ENCODE results near the gene MRPL1. TPM values are rescaled to one million over a fixed set of nuclear protein-coding genes. Genes with fewer than 3 reads are reported as not detected.

Gene MRPL1
- total and polyA plus RNA-seq, 9 of the 15 experiments (the other 6 are each of a cell fraction or from before 2014, with no cell fraction given) = 38.4 to 75.7 (median 63.7) TPM

- 15% methylated on average over 2 of the region's 2 CpGs for WGBS (ENCODE audit: insufficient coverage, low coverage, missing lambda C conversion rate)
- no peak for FAIRE-seq
- 0 out of 5 replicates have a peak, but pooled peaks cover 0 to 2% of the 10 kb centered on the region in 2 experiments for H3K4me1 ChIP-seq (replicated peaks in 1 of 2; ENCODE audit: control insufficient read depth in 2 of 2, insufficient read depth in 2 of 2, low read length in 2 of 2)
- TF ChIP-seq BRF2 (IDR thresholded peaks at IDR 0.05; ENCODE audit: borderline replicate concordance, insufficient read depth, insufficient read length) (no peak), CEBPG (CRISPR knock-in tag; IDR thresholded peaks at IDR 0.05) (no peak), CEBPG (tag; conservative IDR thresholded peaks at IDR 0.05 in 1 of 2, IDR thresholded peaks at IDR 0.05 in 1 of 2) (no peak), ZSCAN32 (CRISPR knock-in tag; IDR thresholded peaks at IDR 0.05) (no peak), BMI1 (IDR thresholded peaks at IDR 0.05; ENCODE audit: low read length) (no peak), ZNF436 (CRISPR knock-in tag; IDR thresholded peaks at IDR 0.05) (no peak), MEF2A (IDR thresholded peaks at IDR 0.05; ENCODE audit: control insufficient read depth, low read depth, low read length) (no peak), FOS (IDR thresholded peaks at IDR 0.05; ENCODE audit: extremely low read depth, insufficient read length) (no peak)
- TF ChIP-seq, protein P1, sequence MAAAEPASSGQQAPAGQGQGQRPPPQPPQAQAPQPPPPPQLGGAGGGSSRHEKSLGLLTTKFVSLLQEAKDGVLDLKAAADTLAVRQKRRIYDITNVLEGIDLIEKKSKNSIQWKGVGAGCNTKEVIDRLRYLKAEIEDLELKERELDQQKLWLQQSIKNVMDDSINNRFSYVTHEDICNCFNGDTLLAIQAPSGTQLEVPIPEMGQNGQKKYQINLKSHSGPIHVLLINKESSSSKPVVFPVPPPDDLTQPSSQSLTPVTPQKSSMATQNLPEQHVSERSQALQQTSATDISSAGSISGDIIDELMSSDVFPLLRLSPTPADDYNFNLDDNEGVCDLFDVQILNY (CRISPR knock-in tag; IDR thresholded peaks at IDR 0.05) = no peak
- TF ChIP-seq, protein P2, sequence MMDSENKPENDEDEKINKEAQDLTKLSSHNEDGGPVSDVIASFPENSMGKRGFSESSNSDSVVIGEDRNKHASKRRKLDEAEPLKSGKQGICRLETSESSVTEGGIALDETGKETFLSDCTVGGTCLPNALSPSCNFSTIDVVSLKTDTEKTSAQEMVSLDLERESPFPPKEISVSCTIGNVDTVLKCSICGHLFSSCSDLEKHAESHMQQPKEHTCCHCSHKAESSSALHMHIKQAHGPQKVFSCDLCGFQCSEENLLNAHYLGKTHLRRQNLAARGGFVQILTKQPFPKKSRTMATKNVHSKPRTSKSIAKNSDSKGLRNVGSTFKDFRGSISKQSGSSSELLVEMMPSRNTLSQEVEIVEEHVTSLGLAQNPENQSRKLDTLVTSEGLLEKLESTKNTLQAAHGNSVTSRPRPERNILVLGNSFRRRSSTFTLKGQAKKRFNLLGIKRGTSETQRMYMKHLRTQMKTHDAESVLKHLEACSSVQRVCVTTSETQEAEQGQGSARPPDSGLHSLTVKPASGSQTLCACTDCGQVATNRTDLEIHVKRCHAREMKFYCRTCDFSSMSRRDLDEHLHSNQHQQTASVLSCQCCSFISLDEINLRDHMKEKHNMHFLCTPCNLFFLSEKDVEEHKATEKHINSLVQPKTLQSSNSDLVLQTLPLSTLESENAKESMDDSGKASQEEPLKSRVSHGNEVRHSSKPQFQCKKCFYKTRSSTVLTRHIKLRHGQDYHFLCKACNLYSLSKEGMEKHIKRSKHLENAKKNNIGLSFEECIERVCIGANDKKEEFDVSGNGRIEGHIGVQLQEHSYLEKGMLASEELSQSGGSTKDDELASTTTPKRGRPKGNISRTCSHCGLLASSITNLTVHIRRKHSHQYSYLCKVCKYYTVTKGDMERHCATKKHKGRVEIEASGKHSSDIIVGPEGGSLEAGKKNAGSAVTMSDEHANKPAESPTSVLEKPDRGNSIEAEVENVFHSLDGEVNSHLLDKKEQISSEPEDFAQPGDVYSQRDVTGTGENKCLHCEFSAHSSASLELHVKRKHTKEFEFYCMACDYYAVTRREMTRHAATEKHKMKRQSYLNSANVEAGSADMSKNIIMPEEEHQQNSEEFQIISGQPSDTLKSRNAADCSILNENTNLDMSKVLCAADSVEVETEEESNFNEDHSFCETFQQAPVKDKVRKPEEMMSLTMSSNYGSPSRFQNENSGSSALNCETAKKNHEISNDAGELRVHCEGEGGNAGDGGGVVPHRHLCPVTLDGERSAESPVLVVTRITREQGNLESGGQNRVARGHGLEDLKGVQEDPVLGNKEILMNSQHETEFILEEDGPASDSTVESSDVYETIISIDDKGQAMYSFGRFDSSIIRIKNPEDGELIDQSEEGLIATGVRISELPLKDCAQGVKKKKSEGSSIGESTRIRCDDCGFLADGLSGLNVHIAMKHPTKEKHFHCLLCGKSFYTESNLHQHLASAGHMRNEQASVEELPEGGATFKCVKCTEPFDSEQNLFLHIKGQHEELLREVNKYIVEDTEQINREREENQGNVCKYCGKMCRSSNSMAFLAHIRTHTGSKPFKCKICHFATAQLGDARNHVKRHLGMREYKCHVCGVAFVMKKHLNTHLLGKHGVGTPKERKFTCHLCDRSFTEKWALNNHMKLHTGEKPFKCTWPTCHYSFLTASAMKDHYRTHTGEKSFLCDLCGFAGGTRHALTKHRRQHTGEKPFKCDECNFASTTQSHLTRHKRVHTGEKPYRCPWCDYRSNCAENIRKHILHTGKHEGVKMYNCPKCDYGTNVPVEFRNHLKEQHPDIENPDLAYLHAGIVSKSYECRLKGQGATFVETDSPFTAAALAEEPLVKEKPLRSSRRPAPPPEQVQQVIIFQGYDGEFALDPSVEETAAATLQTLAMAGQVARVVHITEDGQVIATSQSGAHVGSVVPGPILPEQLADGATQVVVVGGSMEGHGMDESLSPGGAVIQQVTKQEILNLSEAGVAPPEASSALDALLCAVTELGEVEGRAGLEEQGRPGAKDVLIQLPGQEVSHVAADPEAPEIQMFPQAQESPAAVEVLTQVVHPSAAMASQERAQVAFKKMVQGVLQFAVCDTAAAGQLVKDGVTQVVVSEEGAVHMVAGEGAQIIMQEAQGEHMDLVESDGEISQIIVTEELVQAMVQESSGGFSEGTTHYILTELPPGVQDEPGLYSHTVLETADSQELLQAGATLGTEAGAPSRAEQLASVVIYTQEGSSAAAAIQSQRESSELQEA (IDR thresholded peaks at IDR 0.05; ENCODE audit: low read depth) = no peak
- in situ Hi-C loops (cut with MboI) (loop anchor here (10.0 kb wide), 1 partner anchor 526 kb away; no protein-coding TSS in a partner anchor), intact Hi-C loops (cut with micrococcal nuclease) (loop anchor here (2.0 to 10.0 kb wide), 3 partner anchors 97 to 986 kb away; partner anchors contain the start of gene MRPL1)
- no peaks in the 10 kb centered on the region for H3K9me3 ChIP-seq (replicated peaks; ENCODE audit: control insufficient read depth, insufficient read depth, low read depth, low read length)
- CTCF ChIA-PET (ENCODE audit: low intra/inter-chr PET ratio) = interaction anchor here (0.7 kb wide), 1 partner anchor 558 kb away, joined by 5 read pairs; no protein-coding TSS in a partner anchor
- no peaks in the 10 kb centered on the region for H3K9me1 ChIP-seq (ENCODE audit: control insufficient read depth, insufficient read depth, low read length)
- BruUV-seq (replicated peaks) = no TSS peak
- ATAC-seq = no peak
- POLR2A ChIA-PET = no interaction called here
- DNase-seq (ENCODE audit: extremely low read depth in 1 of 4, low spot score in 3 of 4) = no peak
- no peaks in the 10 kb centered on the region for H3K79me2 ChIP-seq (ENCODE audit: control insufficient read depth, insufficient read depth, low read length)
- H3K4me3 ChIP-seq = no peak overlapping the region
- H3K36me3 ChIP-seq (ENCODE audit: control insufficient read depth, insufficient read depth, low read length) = no peaks in the 10 kb centered on the region
- no peak overlapping the region for H3K9ac ChIP-seq (ENCODE audit: insufficient read depth in 1 of 2, low read depth in 2 of 2, low read length in 2 of 2)
- no peak overlapping the region for H3K4me2 ChIP-seq (ENCODE audit: insufficient read depth, low read length)
- no peaks in the 10 kb centered on the region for H3K27me3 ChIP-seq (ENCODE audit: control insufficient read depth in 2 of 2, insufficient read depth in 2 of 2, low read length in 2 of 2)
- H3K27ac ChIP-seq (ENCODE audit: extremely low read depth, low read depth, low read length) = no peak overlapping the region
- H2AFZ ChIP-seq (ENCODE audit: low read depth, low read length) = no peak overlapping the region
- H4K20me1 ChIP-seq (replicated peaks; ENCODE audit: control insufficient read depth, insufficient read depth, low read length) = no peaks in the 10 kb centered on the region
Measured at GRCh38 chr4:77958897-77959296, 96.3 kb downstream of the MRPL1 start.

All from K562 (cell line).